WTC11 (cell line): ENCODE data around the gene SLC35F5.

Experiments used
- AFF4 ChIP-seq: sonication (generic); formaldehyde crosslinking; IDR thresholded peaks from 2 replicates; pipeline ENCODE4 v1.8.1; 2023; ENCODE audit warnings: mild to moderate bottlenecking, missing genetic modification reagents, borderline replicate concordance
- CBFB ChIP-seq: sonication (generic); formaldehyde crosslinking; IDR thresholded peaks from 2 replicates; pipeline ENCODE4 v1.8.1; 2022; ENCODE audit warnings: mild to moderate bottlenecking, low read depth, missing genetic modification reagents
- MXD4 ChIP-seq: fragments of 250-450 bp; sonication (Bioruptor Pico); IDR thresholded peaks from 2 replicates; pipeline ENCODE4 v1.8.0; 2021; ENCODE audit warnings: mild to moderate bottlenecking, moderate library complexity, borderline replicate concordance
- TEAD1 ChIP-seq: sonication (generic); formaldehyde crosslinking; IDR thresholded peaks from 2 replicates; pipeline ENCODE4 v1.8.0; 2022; ENCODE audit warnings: mild to moderate bottlenecking, missing genetic modification reagents
- TEAD4 ChIP-seq: sonication (generic); formaldehyde crosslinking; IDR thresholded peaks from 2 replicates; pipeline ENCODE4 v1.8.0; 2022; ENCODE audit warnings: mild to moderate bottlenecking, missing genetic modification reagents
- ZNF138 ChIP-seq: sonication (generic); formaldehyde crosslinking; conservative IDR thresholded peaks from 2 replicates; pipeline ENCODE4 v1.8.1; 2022; ENCODE audit warnings: mild to moderate bottlenecking, moderate library complexity, missing genetic modification reagents
- ZNF263 ChIP-seq: sonication (generic); formaldehyde crosslinking; IDR thresholded peaks from 2 replicates; pipeline ENCODE4 v1.8.1; 2022; ENCODE audit warnings: low read depth, mild to moderate bottlenecking, moderate library complexity, missing genetic modification reagents
- TF ChIP-seq, protein P1 (sequence below): fragments of 200-600 bp; IDR thresholded peaks from 2 replicates; pipeline ENCODE4 v1.8.0; 2022; ENCODE audit warnings: antibody characterized with exemption
- TF ChIP-seq, protein P2 (sequence below): sonication (generic); formaldehyde crosslinking; IDR thresholded peaks from 2 replicates; pipeline ENCODE4 v1.8.1; 2023; ENCODE audit warnings: mild to moderate bottlenecking, missing genetic modification reagents
- TF ChIP-seq, protein P3 (sequence below): sonication (generic); formaldehyde crosslinking; IDR thresholded peaks from 2 replicates; pipeline ENCODE4 v1.8.1; 2023; ENCODE audit warnings: mild to moderate bottlenecking, moderate library complexity, missing genetic modification reagents

GRCh38 chr2:113709022-113709421, 47.4 kb downstream of the SLC35F5 start:
- no peak for TF ChIP-seq CBFB (CRISPR knock-in tag)
- no peak for TF ChIP-seq TEAD4 (CRISPR knock-in tag)
- TF ChIP-seq, protein P1, sequence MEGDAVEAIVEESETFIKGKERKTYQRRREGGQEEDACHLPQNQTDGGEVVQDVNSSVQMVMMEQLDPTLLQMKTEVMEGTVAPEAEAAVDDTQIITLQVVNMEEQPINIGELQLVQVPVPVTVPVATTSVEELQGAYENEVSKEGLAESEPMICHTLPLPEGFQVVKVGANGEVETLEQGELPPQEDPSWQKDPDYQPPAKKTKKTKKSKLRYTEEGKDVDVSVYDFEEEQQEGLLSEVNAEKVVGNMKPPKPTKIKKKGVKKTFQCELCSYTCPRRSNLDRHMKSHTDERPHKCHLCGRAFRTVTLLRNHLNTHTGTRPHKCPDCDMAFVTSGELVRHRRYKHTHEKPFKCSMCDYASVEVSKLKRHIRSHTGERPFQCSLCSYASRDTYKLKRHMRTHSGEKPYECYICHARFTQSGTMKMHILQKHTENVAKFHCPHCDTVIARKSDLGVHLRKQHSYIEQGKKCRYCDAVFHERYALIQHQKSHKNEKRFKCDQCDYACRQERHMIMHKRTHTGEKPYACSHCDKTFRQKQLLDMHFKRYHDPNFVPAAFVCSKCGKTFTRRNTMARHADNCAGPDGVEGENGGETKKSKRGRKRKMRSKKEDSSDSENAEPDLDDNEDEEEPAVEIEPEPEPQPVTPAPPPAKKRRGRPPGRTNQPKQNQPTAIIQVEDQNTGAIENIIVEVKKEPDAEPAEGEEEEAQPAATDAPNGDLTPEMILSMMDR = no peak
- no peak for TF ChIP-seq ZNF138 (CRISPR knock-in tag)
- TF ChIP-seq MXD4 (CRISPR knock-in tag) = no peak
- TF ChIP-seq, protein P2, sequence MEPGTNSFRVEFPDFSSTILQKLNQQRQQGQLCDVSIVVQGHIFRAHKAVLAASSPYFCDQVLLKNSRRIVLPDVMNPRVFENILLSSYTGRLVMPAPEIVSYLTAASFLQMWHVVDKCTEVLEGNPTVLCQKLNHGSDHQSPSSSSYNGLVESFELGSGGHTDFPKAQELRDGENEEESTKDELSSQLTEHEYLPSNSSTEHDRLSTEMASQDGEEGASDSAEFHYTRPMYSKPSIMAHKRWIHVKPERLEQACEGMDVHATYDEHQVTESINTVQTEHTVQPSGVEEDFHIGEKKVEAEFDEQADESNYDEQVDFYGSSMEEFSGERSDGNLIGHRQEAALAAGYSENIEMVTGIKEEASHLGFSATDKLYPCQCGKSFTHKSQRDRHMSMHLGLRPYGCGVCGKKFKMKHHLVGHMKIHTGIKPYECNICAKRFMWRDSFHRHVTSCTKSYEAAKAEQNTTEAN (CRISPR knock-in tag) = no peak
- no peak for TF ChIP-seq TEAD1 (CRISPR knock-in tag)
- TF ChIP-seq ZNF263 = no peak
- TF ChIP-seq, protein P3, sequence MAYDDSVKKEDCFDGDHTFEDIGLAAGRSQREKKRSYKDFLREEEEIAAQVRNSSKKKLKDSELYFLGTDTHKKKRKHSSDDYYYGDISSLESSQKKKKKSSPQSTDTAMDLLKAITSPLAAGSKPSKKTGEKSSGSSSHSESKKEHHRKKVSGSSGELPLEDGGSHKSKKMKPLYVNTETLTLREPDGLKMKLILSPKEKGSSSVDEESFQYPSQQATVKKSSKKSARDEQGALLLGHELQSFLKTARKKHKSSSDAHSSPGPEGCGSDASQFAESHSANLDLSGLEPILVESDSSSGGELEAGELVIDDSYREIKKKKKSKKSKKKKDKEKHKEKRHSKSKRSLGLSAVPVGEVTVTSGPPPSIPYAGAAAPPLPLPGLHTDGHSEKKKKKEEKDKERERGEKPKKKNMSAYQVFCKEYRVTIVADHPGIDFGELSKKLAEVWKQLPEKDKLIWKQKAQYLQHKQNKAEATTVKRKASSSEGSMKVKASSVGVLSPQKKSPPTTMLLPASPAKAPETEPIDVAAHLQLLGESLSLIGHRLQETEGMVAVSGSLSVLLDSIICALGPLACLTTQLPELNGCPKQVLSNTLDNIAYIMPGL (CRISPR knock-in tag) = no peak
- TF ChIP-seq AFF4 (CRISPR knock-in tag) = no peak
